BLaER1 treated with 17β-estradiol and CSF1 and Interleukin-3, amounts not matched to agents 10 nM and 100 nM (cell line): Measurements from ENCODE around the gene TUBGCP6.

Experiments used
- H3K27ac ChIP-seq, 11 experiments: shearing (Covaris generic); formaldehyde crosslinking; 2 replicates each; pipeline ENCODE4 v1.8.1; 2022
- H3K27me3 ChIP-seq, 11 experiments: shearing (Covaris generic); formaldehyde crosslinking; 2 replicates each; pipeline ENCODE4 v1.8.1; 2022
- H3K36me3 ChIP-seq, 11 experiments: shearing (Covaris generic); formaldehyde crosslinking; 2 replicates each; pipeline ENCODE4 v1.8.1; 2022
- H3K4me1 ChIP-seq, 10 experiments: shearing (Covaris generic); formaldehyde crosslinking; 2 replicates each; pipeline ENCODE4 v1.8.1; 2022
- H3K4me2 ChIP-seq, 11 experiments: shearing (Covaris generic); formaldehyde crosslinking; 2 replicates each; pipeline ENCODE4 v1.8.1; 2022
- H3K4me3 ChIP-seq, 10 experiments: shearing (Covaris generic); formaldehyde crosslinking; 2 replicates each; pipeline ENCODE4 v1.8.1; 2022
- H3K9ac ChIP-seq, 11 experiments: shearing (Covaris generic); formaldehyde crosslinking; 2 replicates each; pipeline ENCODE4 v1.8.1; 2022
- H3K9me3 ChIP-seq, 11 experiments: shearing (Covaris generic); formaldehyde crosslinking; replicated peaks in 1 of 11; 2 replicates each; pipeline ENCODE4 v1.8.1; 2022
- H4K20me1 ChIP-seq, 11 experiments: shearing (Covaris generic); formaldehyde crosslinking; 2 replicates each; pipeline ENCODE4 v1.8.1; 2022
- Cebpa-rat ChIP-seq, 11 experiments: shearing (Covaris generic); IDR thresholded peaks; 2 replicates each; pipeline ENCODE4 v1.8.1; 2022

The TUBGCP6 gene

DNA sequence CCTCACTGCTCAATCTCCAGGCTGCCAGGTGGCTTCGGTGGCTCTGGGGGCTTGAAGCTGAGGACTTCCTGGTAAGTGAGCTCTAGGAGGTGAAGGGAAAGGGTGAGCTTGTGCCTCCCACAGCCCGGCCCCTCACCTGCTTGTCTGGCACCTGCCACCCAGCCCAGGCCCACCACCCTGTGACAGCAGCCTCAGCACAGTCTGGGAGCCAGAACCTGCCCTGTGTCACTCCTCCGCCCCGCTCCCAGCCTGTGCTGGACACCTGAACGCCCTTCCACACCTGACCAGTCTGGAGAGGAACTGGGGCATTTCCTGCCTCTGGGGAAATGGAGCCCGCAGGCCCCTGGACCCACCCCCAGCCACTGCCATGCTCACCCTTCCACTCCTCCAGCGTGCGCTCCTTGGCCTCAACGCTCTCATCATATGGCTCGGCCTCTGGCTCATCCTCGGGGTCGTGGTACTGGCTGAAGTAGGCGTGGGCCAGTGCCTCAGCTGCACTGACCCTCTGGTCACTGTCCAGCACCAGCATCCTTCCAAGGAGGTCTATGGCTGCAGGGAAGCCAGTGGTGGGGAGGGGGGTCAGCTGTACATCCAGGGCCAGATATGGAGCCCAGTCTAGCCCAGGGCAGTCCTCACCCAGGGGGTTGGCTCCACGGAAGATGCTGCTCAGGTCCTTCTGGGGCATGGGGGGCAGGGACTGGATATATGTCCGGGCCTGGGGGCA is 20.3 kb upstream of the TUBGCP6 start:
- Histone ChIP-seq H3K36me3 (peaks cover 0 to 17% (median 7%) of the 10 kb centered on the region in 11 experiments; a peak in 8 of 22 replicates), H3K27me3 (no peaks in the 10 kb centered on the region), H3K4me3 (no peak overlapping the region), H3K9ac (0 out of 22 replicates have a peak overlapping the region, but pooled peaks of 1 of the 11 experiments have one; percentile 10), H3K4me2 (peak overlapping the region in 6 of 11 experiments; percentile 6 to 43 (median 14); a peak in 5 of 22 replicates), H3K27ac (no peak overlapping the region), H4K20me1 (peaks cover 0 to 24% (median 13%) of the 10 kb centered on the region in 11 experiments; a peak in 11 of 22 replicates), H3K9me3 (peaks cover 0 to 8% (median 0%) of the 10 kb centered on the region in 11 experiments; a peak in 3 of 22 replicates), H3K4me1 (peaks cover 29 to 66% (median 59%) of the 10 kb centered on the region in 10 experiments)
- TF ChIP-seq Cebpa-rat (IDR thresholded peaks at IDR 0.05) = no peak

GRCh38 chr22:50264104-50264745 is 19.4 kb upstream of the TUBGCP6 start:
- peaks cover 30 to 65% (median 57%) of the 10 kb centered on the region in 10 experiments for H3K4me1 ChIP-seq
- TF ChIP-seq Cebpa-rat (IDR thresholded peaks at IDR 0.05) = no peak
- no peaks in the 10 kb centered on the region for H3K27me3 ChIP-seq
- H3K9ac ChIP-seq = no peak overlapping the region
- H3K36me3 ChIP-seq = peaks cover 0 to 19% (median 7%) of the 10 kb centered on the region in 11 experiments; a peak in 8 of 22 replicates
- peaks cover 0 to 8% (median 0%) of the 10 kb centered on the region in 11 experiments; a peak in 3 of 22 replicates for H3K9me3 ChIP-seq
- peaks cover 2 to 29% (median 14%) of the 10 kb centered on the region in 11 experiments; a peak in 14 of 22 replicates for H4K20me1 ChIP-seq
- no peak overlapping the region for H3K4me3 ChIP-seq
- H3K27ac ChIP-seq = no peak overlapping the region
- H3K4me2 ChIP-seq = 0 out of 22 replicates have a peak overlapping the region, but pooled peaks of 2 of the 11 experiments have one; percentile 7

GRCh38 chr22:50262973-50263617 is 18.3 kb upstream of the TUBGCP6 start:
- peaks cover 0 to 8% (median 0%) of the 10 kb centered on the region in 11 experiments; a peak in 3 of 22 replicates for H3K9me3 ChIP-seq
- H4K20me1 ChIP-seq = peaks cover 9 to 34% (median 23%) of the 10 kb centered on the region in 11 experiments; a peak in 15 of 22 replicates
- H3K36me3 ChIP-seq = peaks cover 0 to 31% (median 11%) of the 10 kb centered on the region in 11 experiments; a peak in 9 of 22 replicates
- H3K27me3 ChIP-seq = no peaks in the 10 kb centered on the region
- H3K4me3 ChIP-seq = peak overlapping the region in 4 of 10 experiments; percentile 73 to 78 (median 75); a peak in 6 of 20 replicates
- H3K9ac ChIP-seq = peak overlapping the region in 8 of 11 experiments; percentile 12 to 86 (median 82); a peak in 10 of 22 replicates
- H3K4me2 ChIP-seq = peak overlapping the region; percentile 92 to 99 (median 97)
- peak overlapping the region in 7 of 11 experiments; percentile 2 to 81 (median 60); a peak in 9 of 22 replicates for H3K27ac ChIP-seq
- no peak for TF ChIP-seq Cebpa-rat (IDR thresholded peaks at IDR 0.05)
- H3K4me1 ChIP-seq = peaks cover 36 to 62% (median 46%) of the 10 kb centered on the region in 10 experiments

DNA sequence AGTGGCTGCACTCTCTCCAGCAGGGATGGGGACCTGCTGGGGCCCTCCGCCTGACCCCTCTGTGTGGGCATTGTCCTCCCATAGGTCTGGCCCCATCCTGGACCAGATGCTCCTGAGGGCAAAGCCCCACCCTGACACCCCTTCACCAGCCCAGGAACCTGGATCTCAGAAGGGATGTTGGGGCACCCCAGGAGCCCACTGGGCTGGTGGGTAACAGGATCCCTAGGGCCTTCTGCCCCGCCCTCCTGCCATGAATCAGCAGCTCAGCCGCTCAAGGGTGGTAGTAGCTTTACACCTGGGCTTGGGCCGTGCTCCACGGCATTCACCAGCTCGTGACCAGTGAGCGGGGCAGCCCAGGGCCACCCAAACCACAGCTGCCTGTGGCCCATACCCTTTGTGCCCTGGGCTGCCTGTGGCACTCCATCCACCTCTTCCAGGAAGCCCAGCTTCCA is 17.7 kb upstream of the TUBGCP6 start:
- Histone ChIP-seq H3K4me1 (peaks cover 36 to 62% (median 45%) of the 10 kb centered on the region in 10 experiments), H4K20me1 (peaks cover 9 to 40% (median 24%) of the 10 kb centered on the region in 11 experiments; a peak in 15 of 22 replicates), H3K4me3 (peak overlapping the region in 8 of 10 experiments; percentile 71 to 80 (median 76); a peak in 15 of 20 replicates), H3K4me2 (peak overlapping the region; percentile 92 to 99 (median 97)), H3K9ac (peak overlapping the region in 10 of 11 experiments; percentile 60 to 86 (median 82); a peak in 16 of 22 replicates), H3K9me3 (peaks cover 0 to 8% (median 0%) of the 10 kb centered on the region in 11 experiments; a peak in 3 of 22 replicates), H3K27me3 (no peaks in the 10 kb centered on the region), H3K27ac (peak overlapping the region in 8 of 11 experiments; percentile 2 to 81 (median 61); a peak in 10 of 22 replicates), H3K36me3 (peaks cover 0 to 37% (median 16%) of the 10 kb centered on the region in 11 experiments; a peak in 15 of 22 replicates)
- no peak for TF ChIP-seq Cebpa-rat (IDR thresholded peaks at IDR 0.05)

- Histone ChIP-seq H3K4me2 (peak within 1 kb of the TSS; percentile 92 to 99 (median 97)), H3K27ac (peak within 1 kb of the TSS; percentile 46 to 83 (median 75); a peak in 21 of 22 replicates), H3K9ac (peak within 1 kb of the TSS; percentile 76 to 86 (median 84)), H3K36me3 (peaks cover 4 to 38% (median 19%) of the 10 kb centered on the region in 11 experiments; a peak in 20 of 22 replicates), H4K20me1 (peaks cover 10 to 47% (median 29%) of the 10 kb centered on the region in 11 experiments; a peak in 18 of 22 replicates), H3K9me3 (peaks cover 0 to 4% (median 0%) of the 10 kb centered on the region in 11 experiments; a peak in 3 of 22 replicates), H3K27me3 (no peaks in the 10 kb centered on the region), H3K4me3 (peak within 1 kb of the TSS; percentile 71 to 80 (median 76)), H3K4me1 (peaks cover 36 to 62% (median 45%) of the 10 kb centered on the region in 10 experiments)
- no peak for TF ChIP-seq Cebpa-rat (IDR thresholded peaks at IDR 0.05)
Observed at GRCh38 chr22:50261615-50262459, 17.0 kb upstream of the TUBGCP6 start, which contains the start of gene MAPK12. Gene MAPK12 (minus strand): TSS chr22:50261683. CDS start chr22:50261509, 174 bp downstream.

DNA sequence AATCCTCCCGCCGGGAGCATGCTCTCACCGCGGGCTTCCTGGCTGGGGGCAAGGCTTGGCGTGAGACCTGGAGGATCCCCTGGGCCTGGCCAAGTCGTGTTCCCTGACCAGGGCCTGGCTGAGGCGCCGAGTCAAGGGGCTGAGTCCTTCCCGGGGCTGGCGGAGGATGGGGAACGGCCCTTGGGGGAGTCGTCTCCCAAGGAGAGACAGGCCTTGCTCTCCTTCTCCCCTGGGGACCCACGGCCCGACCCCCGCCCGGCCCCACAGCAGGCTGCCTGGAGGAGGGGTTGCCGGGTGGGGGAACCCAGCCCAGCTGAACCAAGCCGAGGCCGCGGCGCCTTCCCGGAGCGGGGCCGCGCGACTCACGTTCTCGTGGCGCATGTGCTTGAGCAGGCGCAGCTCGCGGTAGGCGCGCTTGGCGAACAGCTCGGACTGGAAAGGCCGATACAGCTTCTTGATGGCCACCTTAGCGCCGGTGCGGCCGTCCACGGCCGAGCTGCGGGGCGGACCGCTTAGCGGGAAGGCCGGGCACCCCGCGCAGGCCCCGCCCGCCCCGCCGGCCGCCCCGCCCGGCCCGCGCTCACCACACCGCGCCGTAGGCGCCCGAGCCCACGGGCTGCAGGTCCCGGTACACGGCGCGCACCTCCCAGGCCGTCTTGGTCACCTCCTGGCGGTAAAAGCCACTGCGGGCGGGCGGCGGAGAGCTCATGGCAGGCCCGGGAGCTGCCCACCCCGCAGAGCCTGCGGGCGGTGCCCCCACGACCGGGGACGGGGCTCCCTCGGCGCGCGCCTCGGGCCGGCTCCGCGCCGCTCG is 16.2 kb upstream of the TUBGCP6 start:
- H3K4me1 ChIP-seq = peaks cover 36 to 57% (median 45%) of the 10 kb centered on the region in 10 experiments
- peak overlapping the region; percentile 71 to 80 (median 76) for H3K4me3 ChIP-seq
- no peaks in the 10 kb centered on the region for H3K9me3 ChIP-seq
- no peaks in the 10 kb centered on the region for H3K27me3 ChIP-seq
- H3K4me2 ChIP-seq = peak overlapping the region; percentile 92 to 99 (median 97)
- H3K27ac ChIP-seq = peak overlapping the region; percentile 46 to 83 (median 75); a peak in 21 of 22 replicates
- H4K20me1 ChIP-seq = peaks cover 10 to 55% (median 37%) of the 10 kb centered on the region in 11 experiments; a peak in 18 of 22 replicates
- H3K36me3 ChIP-seq = peaks cover 12 to 43% (median 24%) of the 10 kb centered on the region in 11 experiments; a peak in 19 of 22 replicates
- peak overlapping the region; percentile 76 to 86 (median 84) for H3K9ac ChIP-seq
- TF ChIP-seq Cebpa-rat (IDR thresholded peaks at IDR 0.05) = no peak
